Erythroblast (primary cell): Measurements from ENCODE around the gene SOX5.

ENCODE experiments used
- DNase-seq, 2 experiments: peaks; one replicate each; lab custom pipeline; 2025; lab: John Stamatoyannopoulos, UW
- GATA1 ChIP-seq: IDR thresholded peaks from 2 replicates; pipeline ENCODE4 v1.6.1; 2011; ENCODE audit warnings: low read depth, mild to moderate bottlenecking, control low read depth, low read length, moderate library complexity
- POLR2A ChIP-seq: IDR thresholded peaks from 2 replicates; pipeline ENCODE4 v1.6.1; 2011; ENCODE audit warnings: mild to moderate bottlenecking, low read length

Gene SOX5

DNA sequence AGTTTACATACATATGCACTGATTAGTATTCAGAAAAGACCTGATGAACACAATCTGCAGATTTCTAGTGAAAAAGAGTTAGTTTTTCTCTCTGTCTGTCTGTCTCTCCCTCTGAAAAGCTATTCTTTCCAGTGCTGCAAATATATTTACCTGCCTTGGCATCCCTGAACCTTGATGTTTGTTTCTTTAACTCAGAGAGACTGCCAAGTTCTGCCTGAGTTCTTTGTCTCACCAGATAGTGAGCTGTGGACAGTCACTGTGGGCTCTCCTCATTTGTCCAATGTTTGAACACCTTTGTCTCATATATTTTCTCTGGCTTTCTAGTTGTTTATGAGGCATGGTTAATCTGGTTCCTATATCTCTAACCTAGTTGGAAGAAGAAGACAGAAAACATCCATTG lies 250.4 kb downstream of the SOX5 start:
- no peak for DNase-seq
- TF ChIP-seq GATA1: no peak
- TF ChIP-seq POLR2A: no peak

DNA sequence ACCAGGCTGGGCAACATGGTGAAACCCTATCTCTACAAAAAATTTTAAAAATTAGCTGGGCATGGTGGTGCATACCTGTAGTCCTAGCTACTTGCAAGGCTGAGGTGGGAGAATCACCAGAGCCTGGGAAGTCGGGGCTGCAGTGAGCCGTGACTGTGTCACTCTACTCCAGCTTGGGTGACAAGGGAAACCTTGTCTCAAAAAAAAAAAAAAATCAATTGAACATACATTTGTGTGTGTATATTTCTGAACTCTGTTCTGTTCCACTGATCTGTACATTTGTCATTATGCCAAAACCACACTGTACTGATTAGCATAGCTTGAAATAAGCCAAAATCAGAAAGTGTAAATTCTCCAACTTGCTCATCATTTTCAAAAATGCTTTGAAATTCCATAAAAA lies 254.6 kb downstream of the SOX5 start:
- DNase-seq: no peak
- TF ChIP-seq POLR2A (no peak), GATA1 (no peak)

DNA sequence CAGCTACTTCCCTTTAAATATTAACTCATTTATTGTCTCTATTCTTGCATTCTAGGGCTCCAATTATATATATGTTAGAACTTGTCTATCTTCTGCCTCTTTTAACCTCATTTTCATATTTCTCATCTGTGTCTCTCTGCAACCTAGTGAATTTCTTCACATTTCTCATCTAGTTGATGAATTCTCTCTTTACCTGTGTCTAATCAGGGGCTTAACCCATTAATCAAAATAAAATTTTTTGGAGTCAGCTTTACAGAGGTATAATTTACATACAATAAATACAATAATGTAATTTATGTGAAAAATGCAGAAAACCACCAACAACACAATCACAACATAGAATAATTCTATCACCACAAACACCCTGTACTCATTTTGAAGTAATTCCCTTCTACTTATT lies 255.2 kb downstream of the SOX5 start:
- no peak for TF ChIP-seq GATA1
- no peak for TF ChIP-seq POLR2A
- no peak for DNase-seq

DNA sequence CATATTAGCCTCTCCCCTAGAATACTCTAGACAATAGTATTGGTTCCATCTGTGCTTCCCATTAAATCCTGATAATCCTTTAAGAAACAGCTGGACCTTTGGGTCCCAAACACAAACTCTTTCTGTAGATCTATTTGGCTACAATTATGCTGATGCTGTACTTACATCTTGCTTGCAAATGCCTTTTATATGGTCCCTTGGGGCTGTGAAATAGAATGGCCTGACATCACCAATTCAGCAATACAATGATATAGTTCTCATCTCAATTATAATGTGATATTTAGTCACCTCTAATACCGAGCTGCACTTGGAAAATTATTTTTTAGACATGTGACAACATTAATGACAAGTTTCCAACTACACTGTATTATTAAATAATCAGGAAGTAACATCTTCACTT lies 261.5 kb downstream of the SOX5 start:
- DNase-seq: no peak
- TF ChIP-seq GATA1 (no peak), POLR2A (no peak)

DNA sequence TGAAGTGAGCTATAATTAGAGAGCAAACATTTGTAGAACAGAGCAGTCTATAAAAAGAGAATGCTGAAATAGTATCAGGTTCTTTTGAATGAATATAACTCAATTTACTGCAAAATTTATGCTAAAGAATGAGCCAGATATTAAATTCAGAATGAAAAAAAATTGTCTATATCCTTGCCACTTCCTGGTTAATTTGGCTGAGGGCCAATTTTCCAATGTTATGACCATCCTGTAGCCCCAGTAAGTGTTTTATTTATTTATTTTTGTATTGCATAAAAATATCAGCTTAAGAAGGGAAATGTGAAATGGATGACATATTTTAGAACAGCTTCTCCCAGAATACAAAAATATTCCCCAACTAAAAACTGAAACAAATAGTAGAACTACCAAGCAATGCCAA lies 263.4 kb downstream of the SOX5 start:
- TF ChIP-seq GATA1: no peak
- no peak for TF ChIP-seq POLR2A
- DNase-seq: peak in 1 of 2 experiments; percentile 4

DNA sequence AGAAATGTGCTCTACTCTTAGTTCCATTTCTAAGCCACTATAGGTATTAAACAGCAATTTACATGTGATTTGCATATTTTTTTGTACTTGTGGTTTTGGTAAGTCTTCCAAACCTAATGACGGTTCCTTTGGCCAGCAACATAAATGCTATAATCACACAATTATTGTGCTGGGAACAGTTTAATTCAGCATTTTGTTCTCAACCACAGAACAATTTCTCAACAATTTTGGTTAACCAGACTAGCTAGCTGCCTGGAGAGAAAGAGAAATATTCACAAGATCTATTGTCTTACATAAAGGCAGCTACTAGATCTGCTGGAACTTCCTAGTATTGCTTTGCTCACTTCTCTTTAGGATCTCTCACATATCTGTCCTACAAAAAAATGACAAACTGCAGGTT lies 265.3 kb downstream of the SOX5 start:
- no peak for TF ChIP-seq GATA1
- no peak for TF ChIP-seq POLR2A
- no peak for DNase-seq

DNA sequence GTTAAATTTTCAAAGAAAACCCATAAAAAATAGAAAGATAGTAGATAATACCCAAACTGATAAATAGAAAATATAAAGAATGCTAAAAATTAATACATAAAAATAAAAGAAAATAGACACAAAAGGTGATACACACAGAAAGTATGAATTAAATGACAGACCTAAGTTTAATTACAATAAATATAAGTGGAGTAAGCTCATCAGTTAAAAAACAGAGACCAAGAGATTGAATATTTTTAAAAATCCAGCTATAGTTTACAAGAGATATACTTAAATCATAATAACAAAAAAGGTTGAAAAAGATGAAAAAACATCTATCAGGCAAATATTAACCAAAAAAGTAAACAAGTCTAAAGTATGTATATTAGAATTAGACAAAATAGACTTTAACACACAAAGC lies 268.2 kb downstream of the SOX5 start:
- no peak for TF ChIP-seq GATA1
- TF ChIP-seq POLR2A: no peak
- no peak for DNase-seq

DNA sequence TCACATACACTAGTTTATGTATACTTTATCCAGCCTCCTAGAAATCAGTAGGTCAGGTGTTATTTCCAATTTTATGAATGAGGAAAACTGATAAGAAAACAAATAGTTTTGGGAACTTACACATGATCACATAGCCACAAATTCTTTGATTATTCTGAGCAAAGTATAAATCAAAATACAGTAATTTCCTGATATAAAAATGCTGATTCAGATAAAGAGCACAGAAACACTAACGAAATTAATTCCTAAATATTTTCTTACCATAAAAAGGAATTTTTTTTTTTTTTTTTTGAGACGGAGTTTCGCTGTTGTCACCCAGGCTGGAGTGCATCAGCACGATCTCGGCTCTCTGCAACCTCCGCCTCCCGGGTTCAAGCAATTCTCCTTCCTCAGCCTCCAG lies 275.4 kb downstream of the SOX5 start:
- DNase-seq: no peak
- TF ChIP-seq GATA1 (no peak), POLR2A (no peak)

DNA sequence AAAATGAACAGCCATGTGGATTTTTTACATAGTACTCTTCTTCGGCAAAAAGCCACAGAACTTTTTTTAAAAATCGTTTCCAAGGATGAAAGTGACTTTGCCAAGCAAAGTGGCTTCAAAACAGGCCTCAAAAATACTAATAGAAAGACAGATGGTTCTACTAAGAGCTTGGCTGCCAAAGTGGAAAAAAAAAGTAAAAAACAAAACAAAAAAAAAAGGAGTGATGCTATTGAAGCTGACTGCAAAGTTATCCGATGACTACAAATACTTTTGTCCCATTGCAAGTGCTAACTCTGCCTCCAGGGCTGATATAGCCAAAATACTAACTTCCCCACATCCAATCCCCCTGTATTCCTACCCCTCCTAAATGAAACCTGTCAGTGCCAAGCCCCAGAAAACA lies 277.6 kb downstream of the SOX5 start:
- no peak for DNase-seq

DNA sequence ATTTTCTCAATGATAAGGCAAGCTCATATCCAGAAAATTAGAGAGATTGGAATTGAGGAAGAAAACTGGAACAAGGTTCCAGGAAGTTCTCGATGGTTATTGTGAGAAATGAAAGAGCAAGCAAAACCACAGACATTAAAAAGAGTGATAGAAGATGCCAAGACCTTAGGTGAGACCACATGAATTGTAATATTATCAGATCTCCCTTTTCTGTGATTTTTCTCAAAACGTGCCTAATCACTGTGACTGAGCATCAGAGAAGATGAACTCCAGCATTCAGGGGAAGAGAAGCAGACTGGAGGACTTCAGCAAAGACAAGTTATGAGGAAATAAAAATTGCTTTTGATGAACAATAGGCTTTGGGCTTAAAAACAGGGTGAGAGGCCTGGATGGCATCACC lies 278.8 kb downstream of the SOX5 start:
- TF ChIP-seq GATA1 (no peak), POLR2A (no peak)

More for the DNA sequence above, 277.6 kb downstream of the SOX5 start:
- TF ChIP-seq GATA1: no peak
- no peak for TF ChIP-seq POLR2A

DNA sequence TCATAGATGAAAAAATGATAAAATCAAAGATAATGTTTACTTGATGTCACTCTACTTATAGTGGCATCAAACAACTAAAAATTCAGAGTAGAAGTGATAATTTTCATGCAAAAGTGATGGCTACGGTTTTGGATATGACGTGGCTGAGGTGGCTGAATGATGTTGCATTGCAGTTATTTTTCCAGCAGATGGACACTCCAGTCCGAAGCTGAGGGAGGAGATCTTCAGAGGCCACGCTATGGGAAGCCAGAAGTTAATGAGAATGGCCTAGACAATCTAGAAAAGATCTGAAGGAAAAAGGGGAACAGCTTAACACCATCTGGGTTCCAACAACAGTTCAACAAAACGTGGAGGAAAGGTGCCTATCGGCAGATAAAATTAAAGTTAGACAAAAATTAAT lies 279.8 kb downstream of the SOX5 start:
- no peak for DNase-seq
- TF ChIP-seq GATA1 (no peak), POLR2A (no peak)

More for the DNA sequence above, 278.8 kb downstream of the SOX5 start:
- no peak for DNase-seq

DNA sequence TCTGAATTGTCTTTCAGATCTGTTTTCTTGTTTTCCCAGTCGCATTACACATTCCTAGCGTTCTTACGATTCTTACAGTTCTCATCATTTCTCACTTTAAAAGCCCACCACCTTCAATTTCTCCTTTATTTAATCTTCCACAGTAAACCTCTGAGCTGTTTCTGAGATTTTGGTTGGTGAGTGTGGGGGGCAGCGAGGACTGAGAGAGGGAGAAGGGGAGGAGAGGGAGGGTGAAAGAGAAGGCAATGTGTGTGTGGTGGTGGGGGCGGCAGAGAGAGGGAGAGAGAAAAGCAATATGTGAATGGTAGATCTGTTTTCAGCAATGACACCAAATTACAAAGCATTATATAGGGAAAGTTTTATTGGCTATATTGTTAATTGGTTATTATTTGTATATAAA lies 282.6 kb downstream of the SOX5 start:
- TF ChIP-seq GATA1 (no peak), POLR2A (no peak)
- DNase-seq: no peak

DNA sequence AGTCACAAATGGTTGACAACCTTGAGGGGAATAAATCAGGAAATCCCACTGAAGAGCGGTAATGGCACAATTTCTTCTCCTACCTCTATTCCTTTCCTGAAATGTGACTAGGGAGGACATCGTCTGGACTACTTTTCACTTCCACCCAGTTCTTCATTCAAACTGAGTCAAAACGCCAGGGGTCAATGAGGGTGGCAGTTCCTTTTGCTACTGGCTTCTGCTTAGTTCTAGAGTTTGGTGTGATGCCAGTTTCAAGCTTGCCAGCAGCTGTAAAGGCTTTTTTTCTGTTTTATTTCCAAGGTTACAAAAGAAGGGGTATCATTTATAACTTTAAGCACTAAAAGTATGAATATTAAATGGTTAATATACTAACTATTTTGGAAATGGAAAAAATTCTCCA lies 286.5 kb downstream of the SOX5 start:
- DNase-seq: no peak
- TF ChIP-seq POLR2A (no peak), GATA1 (no peak)

DNA sequence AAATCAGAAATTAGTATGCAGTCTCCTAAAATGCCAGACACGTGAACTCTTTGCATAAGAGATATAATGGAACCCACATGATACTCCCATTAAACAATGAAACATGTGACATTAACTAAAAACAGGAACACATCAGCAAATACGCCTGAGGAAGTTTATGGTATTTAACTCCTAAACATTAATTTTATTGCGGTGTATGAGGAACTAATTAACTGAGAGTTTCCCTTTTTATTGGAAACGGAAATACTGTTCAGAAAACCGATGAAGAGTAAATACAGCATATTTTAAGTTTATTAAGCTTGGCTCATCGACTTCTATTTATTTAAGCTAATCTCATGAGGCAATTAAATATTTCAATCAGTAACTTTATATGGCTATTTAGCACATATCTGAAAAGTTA lies 290.3 kb downstream of the SOX5 start:
- no peak for DNase-seq
- no peak for TF ChIP-seq GATA1
- TF ChIP-seq POLR2A: no peak

DNA sequence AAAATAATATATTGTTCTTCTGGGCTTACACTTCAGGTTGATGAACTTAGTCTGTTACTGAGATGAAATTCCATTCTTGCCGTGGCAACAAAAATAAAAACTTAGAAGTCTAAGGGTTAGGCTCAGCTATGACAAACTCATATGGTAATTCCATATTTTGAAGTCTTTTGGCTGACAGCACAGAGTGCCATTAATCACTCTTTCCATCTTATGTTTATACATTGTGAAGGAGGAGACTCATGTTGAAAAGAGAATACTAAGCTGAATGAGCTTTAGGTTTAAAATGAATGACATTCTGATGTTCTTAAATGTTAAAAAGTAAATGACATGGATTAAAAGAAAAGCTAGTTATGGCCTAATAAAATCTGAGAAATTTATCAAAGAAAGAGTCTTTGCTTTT lies 291.9 kb downstream of the SOX5 start:
- DNase-seq: no peak

DNA sequence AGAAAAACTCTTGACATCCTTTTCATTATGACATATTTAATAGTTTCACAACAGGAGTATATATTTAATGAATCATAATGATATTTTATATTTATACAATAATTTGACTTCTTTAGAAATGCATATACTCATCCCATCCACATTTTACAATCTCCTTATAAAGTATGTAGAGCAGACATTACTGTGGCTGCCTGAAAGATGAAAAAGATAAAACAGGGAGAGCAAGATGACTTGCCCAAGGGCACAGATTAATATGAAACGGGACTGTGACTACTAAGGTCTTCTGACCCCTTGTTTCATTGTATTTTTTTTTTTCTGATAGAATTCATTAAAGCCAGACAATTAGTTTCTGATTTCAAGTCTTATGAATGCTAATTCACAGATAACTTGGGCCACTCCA lies 293.6 kb downstream of the SOX5 start:
- DNase-seq: no peak
- no peak for TF ChIP-seq POLR2A
- no peak for TF ChIP-seq GATA1

More for the DNA sequence above, 291.9 kb downstream of the SOX5 start:
- no peak for TF ChIP-seq POLR2A
- no peak for TF ChIP-seq GATA1

DNA sequence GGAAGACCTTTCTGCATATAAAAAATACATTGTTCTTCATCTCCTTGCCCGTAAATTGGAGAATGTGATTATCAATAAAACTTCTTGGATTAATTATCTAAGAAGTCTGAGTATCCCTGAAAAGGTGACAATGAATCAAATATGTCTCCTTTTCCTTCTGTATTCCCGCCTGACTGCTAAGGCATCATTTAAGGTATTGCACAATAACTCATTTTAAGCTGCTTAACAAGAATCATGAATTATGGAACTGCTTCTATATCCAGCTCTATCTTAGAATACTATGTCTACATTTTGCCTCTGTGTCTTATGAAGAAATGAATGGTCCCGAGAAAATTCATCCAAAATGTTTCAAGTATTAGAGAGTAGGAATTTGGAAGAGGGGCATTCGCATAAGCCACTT lies 294.4 kb downstream of the SOX5 start:
- no peak for DNase-seq
- no peak for TF ChIP-seq GATA1
- TF ChIP-seq POLR2A: no peak
